GM23338 (cell line): Measurements from ENCODE around the gene NEDD4. TPM values are rescaled to one million over a fixed set of nuclear protein-coding genes. Genes with fewer than 3 reads are reported as not detected.
A peak's percentile ranks its signal among the peaks of the same experiment; 100 is the strongest.

Source experiments
- ATAC-seq: fragments of 200-7000 bp; cut with Tn5 transposase; 3 replicates; pipeline ENCODE4 v1.9.1; 2020
- DNase-seq: peaks from one replicate; pipeline ENCODE4 v3.0.0-alpha.2; 2015; ENCODE audit warnings: low spot score
- H2AFZ ChIP-seq: fragments of 200-600 bp; sonication (generic); 2 replicates; pipeline ENCODE4 v1.8.0; 2016; ENCODE audit warnings: antibody characterized with exemption, mild to moderate bottlenecking, moderate library complexity
- H3F3A ChIP-seq: fragments of 200-600 bp; sonication (generic); replicated peaks from 2 replicates; pipeline ENCODE4 v1.8.0; 2017; ENCODE audit warnings: antibody characterized with exemption, mixed run types, low read depth
- H3K27ac ChIP-seq: fragments of 200-600 bp; sonication (generic); 2 replicates; pipeline ENCODE4 v1.6.1; 2016; ENCODE audit warnings: low read depth
- H3K27me3 ChIP-seq: fragments of 200-600 bp; sonication (generic); 2 replicates; pipeline ENCODE4 v1.8.0; 2016; ENCODE audit warnings: mild to moderate bottlenecking, mixed run types, moderate library complexity; ENCODE audit not compliant: insufficient read depth
- H3K36me3 ChIP-seq: fragments of 200-600 bp; sonication (generic); 2 replicates; pipeline ENCODE4 v1.8.0; 2016; ENCODE audit warnings: mild to moderate bottlenecking; ENCODE audit not compliant: insufficient read depth
- H3K4me1 ChIP-seq: fragments of 200-600 bp; sonication (generic); 2 replicates; pipeline ENCODE4 v1.8.0; 2016; ENCODE audit warnings: mild to moderate bottlenecking, moderate library complexity; ENCODE audit not compliant: insufficient read depth
- H3K4me2 ChIP-seq: fragments of 200-600 bp; sonication (generic); 2 replicates; pipeline ENCODE4 v1.7.1; 2017; ENCODE audit warnings: mixed run types
- H3K4me3 ChIP-seq: fragments of 200-600 bp; sonication (generic); 2 replicates; pipeline ENCODE4 v1.6.1; 2016; ENCODE audit warnings: mixed run types
- H3K79me2 ChIP-seq: fragments of 200-600 bp; sonication (generic); replicated peaks from 2 replicates; pipeline ENCODE4 v1.8.0; 2017; ENCODE audit warnings: mild to moderate bottlenecking; ENCODE audit not compliant: insufficient read depth
- H3K9me2 ChIP-seq: fragments of 200-600 bp; sonication (generic); 2 replicates; pipeline ENCODE4 v1.8.0; 2017; ENCODE audit not compliant: insufficient read depth
- H4K20me1 ChIP-seq: fragments of 200-600 bp; sonication (generic); replicated peaks from 2 replicates; pipeline ENCODE4 v1.8.0; 2017; ENCODE audit warnings: mild to moderate bottlenecking; ENCODE audit not compliant: insufficient read depth
- H3K27ac Mint-ChIP-seq: 2 replicates; pipeline ENCODE4 v1.8.0; 2020; ENCODE audit warnings: inconsistent platforms, mild to moderate bottlenecking, moderate library complexity, mixed read lengths
- H3K27me3 Mint-ChIP-seq: 3 replicates; pipeline ENCODE4 v1.8.0; 2022; ENCODE audit warnings: low read depth, mild to moderate bottlenecking, moderate library complexity, mixed read lengths, inconsistent platforms; ENCODE audit not compliant: insufficient read depth, poor library complexity
- H3K36me3 Mint-ChIP-seq: 3 replicates; pipeline ENCODE4 v1.8.0; 2021; ENCODE audit warnings: low read depth, mild to moderate bottlenecking, inconsistent platforms, moderate library complexity, mixed read lengths
- H3K4me1 Mint-ChIP-seq: 3 replicates; pipeline ENCODE4 v1.8.0; 2020; ENCODE audit warnings: mild to moderate bottlenecking, inconsistent platforms, mixed read lengths
- H3K4me3 Mint-ChIP-seq: 3 replicates; pipeline ENCODE4 v1.8.0; 2021; ENCODE audit warnings: moderate library complexity, mild to moderate bottlenecking, inconsistent platforms, mixed read lengths
- H3K9me3 Mint-ChIP-seq: 3 replicates; pipeline ENCODE4 v1.8.0; 2020; ENCODE audit warnings: moderate library complexity, mild to moderate bottlenecking, inconsistent platforms, mixed read lengths
- EZH2 ChIP-seq: fragments of 200-600 bp; sonication (generic); IDR thresholded peaks from one replicate; pipeline ENCODE4 v1.8.0; 2017; ENCODE audit warnings: antibody characterized with exemption, mild to moderate bottlenecking, low read depth; ENCODE audit not compliant: unreplicated experiment
- EZH2phosphoT487 ChIP-seq: fragments of 200-600 bp; sonication (generic); IDR thresholded peaks from one replicate; pipeline ENCODE4 v1.8.1; 2018; ENCODE audit warnings: antibody characterized with exemption; ENCODE audit not compliant: unreplicated experiment
- JUNB ChIP-seq: IDR thresholded peaks from one replicate; pipeline ENCODE4 v1.6.1; 2016; ENCODE audit warnings: antibody characterized with exemption; ENCODE audit not compliant: unreplicated experiment
- NANOG ChIP-seq: IDR thresholded peaks from 2 replicates; pipeline ENCODE4 v1.6.1; 2016; ENCODE audit warnings: antibody characterized with exemption, borderline replicate concordance
- STAT1 ChIP-seq: IDR thresholded peaks from one replicate; pipeline ENCODE4 v1.6.1; 2016; ENCODE audit warnings: antibody characterized with exemption; ENCODE audit not compliant: unreplicated experiment
- ZNF114 ChIP-seq: fragments of 250-450 bp; sonication (Bioruptor Pico); IDR thresholded peaks from 2 replicates; pipeline ENCODE4 v1.5.0; 2020; ENCODE audit warnings: mild to moderate bottlenecking, moderate library complexity
- ZNF331 ChIP-seq: fragments of 250-450 bp; sonication (Bioruptor Pico); IDR thresholded peaks from 2 replicates; pipeline ENCODE4 v1.5.0; 2020; ENCODE audit warnings: low read depth, mild to moderate bottlenecking, moderate library complexity
- polyA plus RNA-seq: library from polyadenylated mRNA; unstranded; fragments of >200 nt; fragmentation: Nextera tagmentation; extraction: Ambion mirVana; gene quantifications from 2 replicates; pipeline ENCODE4 v1.2.1, GENCODE V29; 2016
- total RNA-seq: library from RNA; depleted of rRNA; stranded (reverse); fragments of >200 nt; shearing (Covaris generic); gene quantifications from 2 replicates; pipeline ENCODE4 v1.2.3, GENCODE V29; 2014
- TF ChIP-seq, protein P1 (sequence below), 2 experiments: fragments of 200-600 bp in 1 of 2; sonication (generic) in 1 of 2; conservative IDR thresholded peaks; 2 replicates each; pipeline versions ENCODE4 v1.5.1 to v1.6.1; 2016 to 2017; ENCODE audit warnings: antibody characterized with exemption in 2 of 2, low read depth in 2 of 2, mild to moderate bottlenecking in 2 of 2, moderate library complexity in 1 of 2
- TF ChIP-seq, protein P2 (sequence below): IDR thresholded peaks from one replicate; pipeline ENCODE4 v1.6.1; 2018; ENCODE audit warnings: antibody characterized with exemption; ENCODE audit not compliant: unreplicated experiment

NEDD4 gene
- total and polyA plus RNA-seq, 2 experiments from 2014 or later, result 2.1 to 7.2 TPM

DNA sequence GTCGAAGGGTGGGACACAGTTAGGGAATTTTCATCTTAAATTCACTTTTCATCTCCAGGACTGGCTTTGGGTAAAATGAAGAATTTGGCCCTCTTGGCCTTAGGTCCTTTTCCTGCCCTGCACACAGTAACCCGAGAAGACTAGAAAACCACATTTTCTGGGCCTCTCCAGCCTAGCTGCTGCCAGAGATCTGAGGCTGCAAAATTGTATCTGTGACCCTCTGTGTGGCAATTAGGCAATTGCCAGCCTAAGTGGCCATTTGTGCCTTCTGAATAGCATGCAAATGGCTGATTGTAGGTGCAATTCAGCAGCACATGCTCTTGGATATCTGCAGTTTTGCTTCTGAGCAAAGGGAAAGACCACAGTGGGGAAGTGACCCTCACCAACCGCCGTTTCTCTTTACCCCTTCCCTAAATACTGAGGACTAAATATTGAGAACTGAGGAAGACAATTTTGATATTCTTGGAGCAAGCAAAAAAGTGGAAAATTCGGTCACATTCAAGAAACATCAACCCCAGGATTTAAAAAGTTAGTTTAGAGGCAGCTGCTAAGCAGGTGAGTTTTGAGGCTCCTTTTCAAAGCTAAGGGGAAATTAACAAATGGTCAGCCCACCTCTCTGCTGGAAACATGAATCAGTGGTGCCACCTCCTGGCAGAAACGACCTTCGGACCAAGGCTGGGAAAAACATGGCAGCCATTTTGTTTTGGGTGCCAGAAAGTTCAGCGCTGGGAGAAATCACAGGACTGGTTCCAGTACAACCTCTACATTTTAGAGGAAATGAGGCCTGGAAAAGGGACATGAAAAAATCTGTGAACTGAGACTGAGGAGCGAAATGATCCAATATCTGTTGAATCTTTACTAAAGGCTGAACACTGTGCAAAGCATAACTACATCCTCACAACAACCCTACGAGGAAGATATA is 193.9 kb downstream of the NEDD4 start (continued):
- TF ChIP-seq, protein P1, sequence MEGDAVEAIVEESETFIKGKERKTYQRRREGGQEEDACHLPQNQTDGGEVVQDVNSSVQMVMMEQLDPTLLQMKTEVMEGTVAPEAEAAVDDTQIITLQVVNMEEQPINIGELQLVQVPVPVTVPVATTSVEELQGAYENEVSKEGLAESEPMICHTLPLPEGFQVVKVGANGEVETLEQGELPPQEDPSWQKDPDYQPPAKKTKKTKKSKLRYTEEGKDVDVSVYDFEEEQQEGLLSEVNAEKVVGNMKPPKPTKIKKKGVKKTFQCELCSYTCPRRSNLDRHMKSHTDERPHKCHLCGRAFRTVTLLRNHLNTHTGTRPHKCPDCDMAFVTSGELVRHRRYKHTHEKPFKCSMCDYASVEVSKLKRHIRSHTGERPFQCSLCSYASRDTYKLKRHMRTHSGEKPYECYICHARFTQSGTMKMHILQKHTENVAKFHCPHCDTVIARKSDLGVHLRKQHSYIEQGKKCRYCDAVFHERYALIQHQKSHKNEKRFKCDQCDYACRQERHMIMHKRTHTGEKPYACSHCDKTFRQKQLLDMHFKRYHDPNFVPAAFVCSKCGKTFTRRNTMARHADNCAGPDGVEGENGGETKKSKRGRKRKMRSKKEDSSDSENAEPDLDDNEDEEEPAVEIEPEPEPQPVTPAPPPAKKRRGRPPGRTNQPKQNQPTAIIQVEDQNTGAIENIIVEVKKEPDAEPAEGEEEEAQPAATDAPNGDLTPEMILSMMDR (conservative IDR thresholded peaks at IDR 0.05; ENCODE audit: low read depth in 2 of 2), result peak; percentile 89 to 93
- TF ChIP-seq JUNB (no peak), ZNF114 (CRISPR knock-in tag) (0 out of 2 replicates have a peak, but pooled peaks have one; percentile 45), EZH2phosphoT487 (no peak)

DNA sequence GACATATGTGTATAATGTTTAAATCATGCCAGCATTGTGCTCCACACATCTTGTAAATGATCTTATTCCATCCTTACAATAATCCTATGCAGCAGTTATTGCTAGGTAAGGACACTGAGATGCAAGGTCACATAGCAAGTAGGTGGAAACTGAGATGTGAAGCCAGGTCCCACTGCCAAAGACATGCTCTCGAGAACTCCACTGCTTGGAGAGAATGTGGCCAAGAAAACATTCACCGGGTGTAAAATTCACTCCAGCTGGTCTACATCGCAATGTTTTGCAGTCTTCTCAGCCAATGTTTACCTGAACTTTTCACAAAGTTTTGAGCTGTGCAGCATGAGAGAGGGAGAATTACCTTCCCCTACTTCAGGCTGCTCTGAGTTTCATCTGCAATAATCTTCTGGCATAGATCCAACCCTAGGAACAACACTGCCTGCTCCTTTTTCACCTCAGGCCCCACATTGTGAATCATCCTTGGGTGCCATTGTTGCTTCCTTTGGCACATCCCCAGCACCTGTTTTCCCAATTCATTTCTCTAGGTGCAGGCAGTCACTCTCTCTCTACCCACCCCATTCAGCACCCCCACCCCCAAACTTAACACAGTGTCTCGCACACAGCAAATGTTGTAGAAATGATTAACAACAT is 197.0 kb downstream of the NEDD4 start:
- Histone ChIP-seq H3F3A (no peaks in the 10 kb centered on the region), H3K4me2 (no peak overlapping the region), H3K4me1 (peaks cover 10% of the 10 kb centered on the region; the same call in 1 of the 2 replicates), H3K27me3 (no peaks in the 10 kb centered on the region), H4K20me1 (no peaks in the 10 kb centered on the region), H3K79me2 (no peaks in the 10 kb centered on the region), H3K9me2 (no peaks in the 10 kb centered on the region), H3K27ac (no peak overlapping the region), H3K36me3 (no peaks in the 10 kb centered on the region), H2AFZ (no peak overlapping the region), H3K4me3 (no peak overlapping the region)
- H3K4me3 Mint-ChIP-seq, result no peak overlapping the region
- peaks cover 13% of the 10 kb centered on the region for H3K4me1 Mint-ChIP-seq
- no peak overlapping the region for H3K27ac Mint-ChIP-seq
- peaks cover 18% of the 10 kb centered on the region; the same call in 2 of the 3 replicates for H3K9me3 Mint-ChIP-seq
- DNase-seq (no peak), ATAC-seq (no peak)
- peaks cover 5% of the 10 kb centered on the region; the same call in 1 of the 3 replicates for H3K36me3 Mint-ChIP-seq
- peaks cover 5% of the 10 kb centered on the region for H3K27me3 Mint-ChIP-seq
- TF ChIP-seq, protein P2, sequence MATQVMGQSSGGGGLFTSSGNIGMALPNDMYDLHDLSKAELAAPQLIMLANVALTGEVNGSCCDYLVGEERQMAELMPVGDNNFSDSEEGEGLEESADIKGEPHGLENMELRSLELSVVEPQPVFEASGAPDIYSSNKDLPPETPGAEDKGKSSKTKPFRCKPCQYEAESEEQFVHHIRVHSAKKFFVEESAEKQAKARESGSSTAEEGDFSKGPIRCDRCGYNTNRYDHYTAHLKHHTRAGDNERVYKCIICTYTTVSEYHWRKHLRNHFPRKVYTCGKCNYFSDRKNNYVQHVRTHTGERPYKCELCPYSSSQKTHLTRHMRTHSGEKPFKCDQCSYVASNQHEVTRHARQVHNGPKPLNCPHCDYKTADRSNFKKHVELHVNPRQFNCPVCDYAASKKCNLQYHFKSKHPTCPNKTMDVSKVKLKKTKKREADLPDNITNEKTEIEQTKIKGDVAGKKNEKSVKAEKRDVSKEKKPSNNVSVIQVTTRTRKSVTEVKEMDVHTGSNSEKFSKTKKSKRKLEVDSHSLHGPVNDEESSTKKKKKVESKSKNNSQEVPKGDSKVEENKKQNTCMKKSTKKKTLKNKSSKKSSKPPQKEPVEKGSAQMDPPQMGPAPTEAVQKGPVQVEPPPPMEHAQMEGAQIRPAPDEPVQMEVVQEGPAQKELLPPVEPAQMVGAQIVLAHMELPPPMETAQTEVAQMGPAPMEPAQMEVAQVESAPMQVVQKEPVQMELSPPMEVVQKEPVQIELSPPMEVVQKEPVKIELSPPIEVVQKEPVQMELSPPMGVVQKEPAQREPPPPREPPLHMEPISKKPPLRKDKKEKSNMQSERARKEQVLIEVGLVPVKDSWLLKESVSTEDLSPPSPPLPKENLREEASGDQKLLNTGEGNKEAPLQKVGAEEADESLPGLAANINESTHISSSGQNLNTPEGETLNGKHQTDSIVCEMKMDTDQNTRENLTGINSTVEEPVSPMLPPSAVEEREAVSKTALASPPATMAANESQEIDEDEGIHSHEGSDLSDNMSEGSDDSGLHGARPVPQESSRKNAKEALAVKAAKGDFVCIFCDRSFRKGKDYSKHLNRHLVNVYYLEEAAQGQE, result no peak
- TF ChIP-seq JUNB (no peak), EZH2 (no peak), ZNF331 (CRISPR knock-in tag) (no peak), NANOG (no peak), EZH2phosphoT487 (no peak), STAT1 (no peak)
- TF ChIP-seq, protein P1 (conservative IDR thresholded peaks at IDR 0.05; ENCODE audit: low read depth in 2 of 2), result no peak
